ENCODE data around the gene HTRA1. TPM values are rescaled to one million over a fixed set of nuclear protein-coding genes. Genes with fewer than 3 reads are reported as not detected.

Gene HTRA1
- total RNA-seq, 1 donor from 2014 or later = 1,546 TPM

- peaks cover 37% of the 10 kb centered on the region for H3K4me1 Mint-ChIP-seq (ENCODE audit: unreplicated experiment)
- DNase-seq (ENCODE audit: extremely low spot score, unreplicated experiment) = no peak
- TF ChIP-seq CTCF (IDR thresholded peaks at IDR 0.05) = no peak
- H3K36me3 Mint-ChIP-seq (ENCODE audit: unreplicated experiment) = no peaks in the 10 kb centered on the region
- no peaks in the 10 kb centered on the region for H3K9me3 Mint-ChIP-seq (ENCODE audit: unreplicated experiment)
- no peak overlapping the region for H3K4me3 Mint-ChIP-seq (ENCODE audit: unreplicated experiment)
- no peak overlapping the region for H3K27ac Mint-ChIP-seq (ENCODE audit: unreplicated experiment)
- no peaks in the 10 kb centered on the region for H3K27me3 Mint-ChIP-seq (ENCODE audit: unreplicated experiment)
Measured at GRCh38 chr10:122454071-122454470, 7.3 kb upstream of the HTRA1 start.

DNA sequence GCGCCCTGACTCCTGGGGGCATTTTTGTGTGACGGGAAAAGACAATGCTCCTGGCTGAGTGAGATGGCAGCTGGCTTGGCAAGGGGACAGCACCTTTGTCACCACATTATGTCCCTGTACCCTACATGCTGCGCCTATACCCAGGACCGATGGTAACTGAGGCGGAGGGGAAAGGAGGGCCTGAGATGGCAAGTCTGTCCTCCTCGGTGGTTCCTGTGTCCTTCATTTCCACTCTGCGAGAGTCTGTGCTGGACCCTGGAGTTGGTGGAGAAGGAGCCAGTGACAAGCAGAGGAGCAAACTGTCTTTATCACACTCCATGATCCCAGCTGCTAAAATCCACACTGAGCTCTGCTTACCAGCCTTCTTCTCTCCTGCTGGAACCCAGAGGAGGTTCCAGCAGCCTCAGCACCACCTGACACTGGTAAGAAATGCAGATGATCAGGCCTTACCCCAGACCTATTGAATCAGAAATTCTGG lies 6.7 kb upstream of the HTRA1 start, which contains the start of gene ARMS2:
TSS of gene ARMS2 (plus strand) at position 51 of the 478 bp plus-strand sequence. CDS start at position 126, 75 bp downstream.
- Mint-ChIP-seq H3K36me3 (ENCODE audit: unreplicated experiment) (no peaks in the 10 kb centered on the region), H3K27me3 (ENCODE audit: unreplicated experiment) (no peaks in the 10 kb centered on the region), H3K4me3 (ENCODE audit: unreplicated experiment) (no peak within 1 kb of the TSS), H3K4me1 (ENCODE audit: unreplicated experiment) (peaks cover 43% of the 10 kb centered on the region), H3K9me3 (ENCODE audit: unreplicated experiment) (no peaks in the 10 kb centered on the region), H3K27ac (ENCODE audit: unreplicated experiment) (peak within 1 kb of the TSS; percentile 56)
- DNase-seq (ENCODE audit: extremely low spot score, unreplicated experiment) = no peak
- no peak for TF ChIP-seq CTCF (IDR thresholded peaks at IDR 0.05)

GRCh38 chr10:122455376-122456079 lies 5.8 kb upstream of the HTRA1 start:
- no peaks in the 10 kb centered on the region for H3K27me3 Mint-ChIP-seq (ENCODE audit: unreplicated experiment)
- H3K4me1 Mint-ChIP-seq (ENCODE audit: unreplicated experiment) = peaks cover 47% of the 10 kb centered on the region

GRCh38 chr10:122457934-122458333 lies 3.4 kb upstream of the HTRA1 start:
- peaks cover 46% of the 10 kb centered on the region for H3K4me1 Mint-ChIP-seq (ENCODE audit: unreplicated experiment)
- no peak overlapping the region for H3K4me3 Mint-ChIP-seq (ENCODE audit: unreplicated experiment)
- TF ChIP-seq CTCF (IDR thresholded peaks at IDR 0.05) = no peak
- H3K27ac Mint-ChIP-seq (ENCODE audit: unreplicated experiment) = no peak overlapping the region
- H3K9me3 Mint-ChIP-seq (ENCODE audit: unreplicated experiment) = no peaks in the 10 kb centered on the region
- no peaks in the 10 kb centered on the region for H3K36me3 Mint-ChIP-seq (ENCODE audit: unreplicated experiment)
- H3K27me3 Mint-ChIP-seq (ENCODE audit: unreplicated experiment) = no peaks in the 10 kb centered on the region
- no peak for DNase-seq (ENCODE audit: extremely low spot score, unreplicated experiment)

More at GRCh38 chr10:122455376-122456079, 5.8 kb upstream of the HTRA1 start:
- no peak overlapping the region for H3K27ac Mint-ChIP-seq (ENCODE audit: unreplicated experiment)
- no peak overlapping the region for H3K4me3 Mint-ChIP-seq (ENCODE audit: unreplicated experiment)
- no peak for TF ChIP-seq CTCF (IDR thresholded peaks at IDR 0.05)
- H3K36me3 Mint-ChIP-seq (ENCODE audit: unreplicated experiment) = no peaks in the 10 kb centered on the region
- DNase-seq (ENCODE audit: extremely low spot score, unreplicated experiment) = no peak
- no peaks in the 10 kb centered on the region for H3K9me3 Mint-ChIP-seq (ENCODE audit: unreplicated experiment)

- no peak overlapping the region for H3K4me3 Mint-ChIP-seq (ENCODE audit: unreplicated experiment)
Measured at GRCh38 chr10:122458693-122459092, 2.7 kb upstream of the HTRA1 start.

More at GRCh38 chr10:122458693-122459092, 2.7 kb upstream of the HTRA1 start:
- Mint-ChIP-seq H3K27me3 (ENCODE audit: unreplicated experiment) (no peaks in the 10 kb centered on the region), H3K36me3 (ENCODE audit: unreplicated experiment) (peaks cover 4% of the 10 kb centered on the region), H3K9me3 (ENCODE audit: unreplicated experiment) (no peaks in the 10 kb centered on the region), H3K27ac (ENCODE audit: unreplicated experiment) (no peak overlapping the region), H3K4me1 (ENCODE audit: unreplicated experiment) (peaks cover 53% of the 10 kb centered on the region)
- no peak for DNase-seq (ENCODE audit: extremely low spot score, unreplicated experiment)
- no peak for TF ChIP-seq CTCF (IDR thresholded peaks at IDR 0.05)

All from osteocyte (in vitro differentiated cells).